ENCODE measurements around the gene RIMKLA. TPM values are rescaled to one million over a fixed set of nuclear protein-coding genes. Genes with fewer than 3 reads are reported as not detected.

Gene RIMKLA
- total RNA-seq, 1 donor from 2014 or later: 0.31 TPM

DNA sequence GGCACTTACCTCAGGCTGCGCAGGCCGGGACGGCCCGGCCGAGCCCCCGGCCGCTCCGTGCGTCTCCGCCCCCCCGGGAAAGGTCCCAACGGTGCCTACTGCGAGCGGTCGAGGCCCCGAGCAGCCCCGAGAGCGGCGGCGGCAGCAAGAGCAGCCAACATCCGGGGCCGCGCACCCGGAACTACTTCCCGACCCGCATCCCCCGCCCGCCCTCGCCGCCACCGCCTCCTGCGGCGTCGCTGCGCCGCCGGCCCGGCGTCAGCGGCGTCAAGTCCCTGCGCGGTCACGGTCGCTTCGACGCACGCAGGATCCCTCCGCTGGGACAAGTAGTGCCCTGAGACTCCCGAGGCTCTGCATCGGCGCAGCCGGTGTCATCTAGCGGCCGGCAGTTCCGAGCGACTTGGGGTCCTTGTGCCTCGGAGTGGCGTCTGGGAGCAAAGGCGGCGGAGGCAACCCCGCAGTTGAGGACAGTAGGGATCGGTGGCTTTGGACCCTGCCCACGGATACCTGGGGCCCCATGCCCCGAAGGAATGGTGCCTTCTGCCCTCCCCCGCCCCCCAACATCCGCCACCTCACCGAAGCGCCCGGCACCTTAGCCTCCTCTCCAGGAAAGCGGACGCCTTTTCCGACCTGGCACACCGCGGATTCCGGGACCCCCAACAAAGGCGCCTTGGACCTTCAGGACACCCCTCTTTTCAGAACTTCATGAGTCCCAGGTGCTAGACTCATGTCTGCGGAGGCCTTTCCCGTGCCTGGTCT, 45.4 kb upstream of the RIMKLA start, which contains the start of gene FOXJ3:
Gene FOXJ3 (minus strand): TSS at position 186 of the 759 bp plus-strand sequence. CDS start 24,142 bp downstream, outside the sequence.
- DNase-seq (ENCODE audit: low spot score in 2 of 2, unreplicated experiment in 2 of 2): peak; percentile 89 to 92
- Mint-ChIP-seq H3K36me3 (no peaks in the 10 kb centered on the region), H3K27me3 (ENCODE audit: low read depth) (no peaks in the 10 kb centered on the region), H3K9me3 (no peaks in the 10 kb centered on the region), H3K27ac (peak within 1 kb of the TSS; percentile 95), H3K4me1 (peaks cover 43% of the 10 kb centered on the region), H3K4me3 (peak within 1 kb of the TSS; percentile 89)
- TF ChIP-seq, protein P1, sequence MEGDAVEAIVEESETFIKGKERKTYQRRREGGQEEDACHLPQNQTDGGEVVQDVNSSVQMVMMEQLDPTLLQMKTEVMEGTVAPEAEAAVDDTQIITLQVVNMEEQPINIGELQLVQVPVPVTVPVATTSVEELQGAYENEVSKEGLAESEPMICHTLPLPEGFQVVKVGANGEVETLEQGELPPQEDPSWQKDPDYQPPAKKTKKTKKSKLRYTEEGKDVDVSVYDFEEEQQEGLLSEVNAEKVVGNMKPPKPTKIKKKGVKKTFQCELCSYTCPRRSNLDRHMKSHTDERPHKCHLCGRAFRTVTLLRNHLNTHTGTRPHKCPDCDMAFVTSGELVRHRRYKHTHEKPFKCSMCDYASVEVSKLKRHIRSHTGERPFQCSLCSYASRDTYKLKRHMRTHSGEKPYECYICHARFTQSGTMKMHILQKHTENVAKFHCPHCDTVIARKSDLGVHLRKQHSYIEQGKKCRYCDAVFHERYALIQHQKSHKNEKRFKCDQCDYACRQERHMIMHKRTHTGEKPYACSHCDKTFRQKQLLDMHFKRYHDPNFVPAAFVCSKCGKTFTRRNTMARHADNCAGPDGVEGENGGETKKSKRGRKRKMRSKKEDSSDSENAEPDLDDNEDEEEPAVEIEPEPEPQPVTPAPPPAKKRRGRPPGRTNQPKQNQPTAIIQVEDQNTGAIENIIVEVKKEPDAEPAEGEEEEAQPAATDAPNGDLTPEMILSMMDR (IDR thresholded peaks at IDR 0.05; ENCODE audit: unreplicated experiment): no peak

GRCh38 chr1:42335809-42336518, 44.6 kb upstream of the RIMKLA start:
- Mint-ChIP-seq H3K4me3 (peak overlapping the region; percentile 81), H3K27me3 (ENCODE audit: low read depth) (no peaks in the 10 kb centered on the region), H3K27ac (peak overlapping the region; percentile 87), H3K4me1 (peaks cover 43% of the 10 kb centered on the region), H3K9me3 (no peaks in the 10 kb centered on the region), H3K36me3 (no peaks in the 10 kb centered on the region)
- no peak for DNase-seq (ENCODE audit: low spot score in 2 of 2, unreplicated experiment in 2 of 2)
- TF ChIP-seq, protein P1 (IDR thresholded peaks at IDR 0.05; ENCODE audit: unreplicated experiment): no peak

DNA sequence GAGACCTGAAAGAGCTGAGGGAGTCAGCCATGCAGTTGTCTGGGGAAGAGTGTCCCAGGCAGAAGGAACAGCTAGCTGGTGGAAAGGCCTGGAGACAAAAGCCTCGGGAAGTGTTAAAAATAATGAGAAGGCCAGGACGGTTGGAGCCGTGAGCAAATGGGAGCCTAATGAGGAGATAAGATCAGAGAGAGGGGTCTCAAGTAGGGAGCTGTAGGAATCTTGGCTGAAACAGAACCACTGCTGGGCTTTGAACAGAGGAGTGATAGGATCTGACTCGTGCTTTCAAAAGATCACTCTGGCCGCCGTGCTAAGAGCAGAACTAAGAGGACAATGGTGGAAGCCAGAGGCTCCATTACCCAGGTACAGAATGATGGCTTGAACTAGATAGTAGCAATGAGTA, 43.6 kb upstream of the RIMKLA start:
- Mint-ChIP-seq H3K27ac (peak overlapping the region; percentile 81), H3K4me3 (no peak overlapping the region), H3K4me1 (peaks cover 41% of the 10 kb centered on the region), H3K9me3 (no peaks in the 10 kb centered on the region), H3K27me3 (ENCODE audit: low read depth) (no peaks in the 10 kb centered on the region), H3K36me3 (no peaks in the 10 kb centered on the region)
- TF ChIP-seq, protein P1 (IDR thresholded peaks at IDR 0.05; ENCODE audit: unreplicated experiment): no peak
- no peak for DNase-seq (ENCODE audit: low spot score in 2 of 2, unreplicated experiment in 2 of 2)

GRCh38 chr1:42340093-42340492, 40.5 kb upstream of the RIMKLA start:
- TF ChIP-seq, protein P1 (IDR thresholded peaks at IDR 0.05; ENCODE audit: unreplicated experiment): no peak
- Mint-ChIP-seq H3K27me3 (ENCODE audit: low read depth) (no peaks in the 10 kb centered on the region), H3K4me1 (peaks cover 21% of the 10 kb centered on the region), H3K27ac (no peak overlapping the region), H3K9me3 (no peaks in the 10 kb centered on the region), H3K36me3 (no peaks in the 10 kb centered on the region), H3K4me3 (no peak overlapping the region)
- no peak for DNase-seq (ENCODE audit: low spot score in 2 of 2, unreplicated experiment in 2 of 2)

- Mint-ChIP-seq H3K27me3 (ENCODE audit: low read depth) (no peaks in the 10 kb centered on the region), H3K9me3 (no peaks in the 10 kb centered on the region), H3K36me3 (no peaks in the 10 kb centered on the region), H3K27ac (no peak overlapping the region), H3K4me1 (peaks cover 18% of the 10 kb centered on the region), H3K4me3 (no peak overlapping the region)
- DNase-seq (ENCODE audit: low spot score in 2 of 2, unreplicated experiment in 2 of 2): no peak
- TF ChIP-seq, protein P1 (IDR thresholded peaks at IDR 0.05; ENCODE audit: unreplicated experiment): no peak
Observed at GRCh38 chr1:42340901-42341300, 39.7 kb upstream of the RIMKLA start.
